Caco-2 (cell line): ENCODE measurements around the gene SIDT2. TPM values are rescaled to one million over a fixed set of nuclear protein-coding genes. Genes with fewer than 3 reads are reported as not detected.
"Not testable (repeated sequence)": the region's sequence is repeated elsewhere in the genome, so short reads cannot be mapped to it uniquely, and the experiment has no call there.

Source experiments
- BruUV-seq: library from RNA; stranded (reverse); fragments of 400-500 nt; replicated peaks from 2 replicates; lab custom pipeline; 2021; lab: Mats Ljungman, UMichigan
- CTCF ChIA-PET: fragments of 300-600 bp; sonication (Branson Sonifier 250); formaldehyde crosslinking; loops from one replicate; lab custom pipeline; 2022; ENCODE audit warnings: antibody characterized with exemption; lab: Charles Lee
- POLR2A ChIA-PET: fragments of 300-600 bp; sonication (Branson Sonifier 250); formaldehyde crosslinking; loops from one replicate; lab custom pipeline; 2022; ENCODE audit warnings: antibody characterized with exemption; lab: Charles Lee
- DNase-seq, 2 experiments: peaks; one replicate each; pipeline versions ENCODE4 v3.0.0 to v3.0.0-alpha.2; 2020 to 2022
- H3K27me3 ChIP-seq: replicated peaks from 2 replicates; pipeline ENCODE4 v1.6.0; 2011; ENCODE audit warnings: low read length; ENCODE audit not compliant: control insufficient read depth, insufficient read depth
- H3K36me3 ChIP-seq: 2 replicates; pipeline ENCODE4 v1.5.1; 2011; ENCODE audit warnings: low read length; ENCODE audit not compliant: control insufficient read depth, insufficient read depth
- H3K4me1 ChIP-seq: fragments of 250-450 bp; sonication (Bioruptor Pico); 2 replicates; pipeline ENCODE4 v1.5.1; 2020; ENCODE audit warnings: mild to moderate bottlenecking
- H3K4me3 ChIP-seq: 2 replicates; pipeline ENCODE4 v1.5.1; 2011; ENCODE audit warnings: low read depth, mild to moderate bottlenecking, control low read depth, low read length
- H3K9me3 ChIP-seq: fragments of 250-450 bp; sonication (Bioruptor Pico); 2 replicates; pipeline ENCODE4 v1.5.1; 2020; ENCODE audit warnings: mild to moderate bottlenecking, moderate library complexity
- H3K27ac Mint-ChIP-seq: one replicate; pipeline ENCODE4 v1.8.0; 2022; ENCODE audit warnings: mixed read lengths; ENCODE audit not compliant: unreplicated experiment
- H3K27me3 Mint-ChIP-seq: one replicate; pipeline ENCODE4 v1.8.0; 2022; ENCODE audit warnings: mixed read lengths; ENCODE audit not compliant: insufficient read depth, unreplicated experiment
- H3K36me3 Mint-ChIP-seq: one replicate; pipeline ENCODE4 v1.8.0; 2022; ENCODE audit warnings: mild to moderate bottlenecking, mixed read lengths; ENCODE audit not compliant: insufficient read depth, unreplicated experiment
- H3K4me1 Mint-ChIP-seq: one replicate; pipeline ENCODE4 v1.8.0; 2022; ENCODE audit warnings: low read depth, mixed read lengths; ENCODE audit not compliant: unreplicated experiment
- H3K4me3 Mint-ChIP-seq: one replicate; pipeline ENCODE4 v1.8.0; 2022; ENCODE audit warnings: mild to moderate bottlenecking, moderate library complexity, mixed read lengths; ENCODE audit not compliant: unreplicated experiment
- H3K9me3 Mint-ChIP-seq: one replicate; pipeline ENCODE4 v1.8.0; 2022; ENCODE audit warnings: mixed read lengths; ENCODE audit not compliant: unreplicated experiment
- CTCF ChIP-seq, 2 experiments: fragments of 200-600 bp in 1 of 2; IDR thresholded peaks; 1 replicate in 1 of 2; 2 replicates in 1 of 2; pipeline versions ENCODE4 v1.5.1 to v1.8.0; 2011 to 2022; ENCODE audit warnings: antibody characterized with exemption in 1 of 2, control low read depth in 1 of 2, inconsistent platforms in 1 of 2, low read depth in 1 of 2, low read length in 1 of 2, mild to moderate bottlenecking in 1 of 2, moderate library complexity in 1 of 2; ENCODE audit not compliant: insufficient read depth in 1 of 2, severe bottlenecking in 1 of 2, unreplicated experiment in 1 of 2
- intact Hi-C: fragments of 100-400 bp; cut with micrococcal nuclease; formaldehyde crosslinking; loops from one replicate; pipeline ENCODE4 v1.10.0; 2022; ENCODE audit not compliant: unreplicated experiment
- total RNA-seq: library from RNA; stranded (reverse); gene quantifications from 2 replicates; pipeline ENCODE4 v1.2.3, GENCODE V29; 2022

The SIDT2 gene
- total RNA-seq, 1 experiment from 2014 or later: 61.7 TPM

GRCh38 chr11:117203069-117203407 lies 24.5 kb downstream of the SIDT2 start:
- Histone ChIP-seq H3K36me3 (no peaks in the 10 kb centered on the region), H3K9me3 (no peaks in the 10 kb centered on the region), H3K4me3 (no peak overlapping the region), H3K27me3 (no peaks in the 10 kb centered on the region), H3K4me1 (peaks cover 25% of the 10 kb centered on the region)
- H3K27me3 Mint-ChIP-seq: no peaks in the 10 kb centered on the region
- no peaks in the 10 kb centered on the region for H3K9me3 Mint-ChIP-seq
- H3K27ac Mint-ChIP-seq: peak overlapping the region; percentile 54
- no TSS peak for BruUV-seq
- no peak overlapping the region for H3K4me3 Mint-ChIP-seq
- intact Hi-C loops: no loop called here
- H3K36me3 Mint-ChIP-seq: peaks cover 50% of the 10 kb centered on the region
- ChIA-PET CTCF (no interaction called here), POLR2A (interaction anchor here (1.3 to 1.4 kb wide), 2 partner anchors 10 to 24 kb away, joined by 3 to 6 read pairs; partner anchors contain the start of gene SIDT2)
- DNase-seq: no peak
- no peak for TF ChIP-seq CTCF (IDR thresholded peaks at IDR 0.05; ENCODE audit: insufficient read depth in 1 of 2, low read depth in 1 of 2, low read length in 1 of 2, severe bottlenecking in 1 of 2, unreplicated experiment in 1 of 2)
- peaks cover 26% of the 10 kb centered on the region for H3K4me1 Mint-ChIP-seq

- no peaks in the 10 kb centered on the region for H3K27me3 ChIP-seq
- H3K4me3 Mint-ChIP-seq: no peak overlapping the region
- H3K27ac Mint-ChIP-seq: no peak overlapping the region
- DNase-seq: no peak
- H3K4me1 Mint-ChIP-seq: peaks cover 20% of the 10 kb centered on the region
- intact Hi-C loops: no loop called here
- no peaks in the 10 kb centered on the region for H3K9me3 ChIP-seq
- no peaks in the 10 kb centered on the region for H3K27me3 Mint-ChIP-seq
- peaks cover 13% of the 10 kb centered on the region for H3K4me1 ChIP-seq
- ChIA-PET CTCF (interaction anchor here (0.7 kb wide), 1 partner anchor 22 kb away, joined by 3 read pairs; no protein-coding TSS in a partner anchor), POLR2A (interaction anchor here (0.6 kb wide), 1 partner anchor 19 kb away, joined by 3 read pairs; no protein-coding TSS in a partner anchor)
- TF ChIP-seq CTCF (IDR thresholded peaks at IDR 0.05; ENCODE audit: insufficient read depth in 1 of 2, low read depth in 1 of 2, low read length in 1 of 2, severe bottlenecking in 1 of 2, unreplicated experiment in 1 of 2): no peak
- BruUV-seq: TSS peak; percentile 37
- no peak overlapping the region for H3K4me3 ChIP-seq
- no peaks in the 10 kb centered on the region for H3K36me3 ChIP-seq
- H3K9me3 Mint-ChIP-seq: no peaks in the 10 kb centered on the region
- peaks cover 59% of the 10 kb centered on the region for H3K36me3 Mint-ChIP-seq
Measured at GRCh38 chr11:117204283-117205080, 25.9 kb downstream of the SIDT2 start.

GRCh38 chr11:117205211-117205818 lies 26.8 kb downstream of the SIDT2 start:
- no peak overlapping the region for H3K27ac Mint-ChIP-seq
- TSS peak; percentile 42 for BruUV-seq
- H3K27me3 ChIP-seq: no peaks in the 10 kb centered on the region
- DNase-seq: no peak
- POLR2A ChIA-PET: no interaction called here
- H3K4me3 ChIP-seq: no peak overlapping the region
- H3K36me3 Mint-ChIP-seq: peaks cover 65% of the 10 kb centered on the region
- no peak overlapping the region for H3K4me3 Mint-ChIP-seq
- no peaks in the 10 kb centered on the region for H3K27me3 Mint-ChIP-seq
- CTCF ChIA-PET: interaction anchor here (0.6 to 0.7 kb wide), 2 partner anchors 21 to 112 kb away, joined by 3 to 4 read pairs; no protein-coding TSS in a partner anchor
- H3K4me1 Mint-ChIP-seq: peaks cover 13% of the 10 kb centered on the region
- no peaks in the 10 kb centered on the region for H3K9me3 Mint-ChIP-seq
- intact Hi-C loops: no loop called here
- TF ChIP-seq CTCF (IDR thresholded peaks at IDR 0.05; ENCODE audit: insufficient read depth in 1 of 2, low read depth in 1 of 2, low read length in 1 of 2, severe bottlenecking in 1 of 2, unreplicated experiment in 1 of 2): peak in 1 of 2 experiments; percentile 3
- H3K36me3 ChIP-seq: no peaks in the 10 kb centered on the region
- H3K4me1 ChIP-seq: peaks cover 5% of the 10 kb centered on the region
- no peaks in the 10 kb centered on the region for H3K9me3 ChIP-seq

GRCh38 chr11:117206111-117206510 lies 27.6 kb downstream of the SIDT2 start:
- BruUV-seq, H3K4me3 Mint-ChIP-seq, H3K4me1 Mint-ChIP-seq, H3K9me3 Mint-ChIP-seq, H3K36me3 ChIP-seq, intact Hi-C loops, POLR2A ChIA-PET, H3K4me3 ChIP-seq, H3K27me3 Mint-ChIP-seq, DNase-seq, H3K27ac Mint-ChIP-seq, H3K27me3 ChIP-seq, H3K4me1 ChIP-seq, H3K9me3 ChIP-seq: not testable (repeated sequence)
- H3K36me3 Mint-ChIP-seq: peaks cover 63% of the 10 kb centered on the region
- CTCF ChIA-PET: interaction anchor here (0.6 kb wide), 1 partner anchor 112 kb away, joined by 4 read pairs; no protein-coding TSS in a partner anchor
